SK-MEL-5 (cell line): Measurements from ENCODE around the gene AP2S1. TPM values are rescaled to one million over a fixed set of nuclear protein-coding genes. Genes with fewer than 3 reads are reported as not detected.
"Not testable (repeated sequence)": the region's sequence is repeated elsewhere in the genome, so short reads cannot be mapped to it uniquely, and the experiment has no call there.

Source experiments
- DNase-seq: peaks from one replicate; pipeline ENCODE4 v3.0.0-alpha.2; 2016; ENCODE audit warnings: low read depth, low spot score
- in situ Hi-C: cut with HindIII; loops from 2 replicates; pipeline ENCODE4 v1.10.0; 2016; ENCODE audit warnings: low sequenced_read_pairs, high pct_unique_total_duplicates, low pct_unique_long_range_greater_than_20kb
- polyA plus RNA-seq, 2 experiments: library from polyadenylated mRNA; depleted of rRNA; stranded (reverse); fragments of >200 nt; gene quantifications; 2 replicates each; pipeline ENCODE4 v1.2.3, GENCODE V29; 2015
- total RNA-seq: library from RNA; depleted of rRNA; stranded (reverse); fragments of >200 nt; shearing (Covaris generic); gene quantifications from 2 replicates; pipeline ENCODE4 v1.2.3, GENCODE V29; 2014; rRNA removed

AP2S1 gene
- 182 and 183 TPM in 2 replicates for total RNA-seq
- 197 and 212 TPM in 2 replicates for polyA plus RNA-seq (2015; cell fraction: cytosol; rRNA removed)
- polyA plus RNA-seq (2015; cell fraction: nucleus; rRNA removed): 32.2 and 35.4 TPM in 2 replicates

GRCh38 chr19:46850228-46851203, at the start of gene AP2S1:
Gene AP2S1, minus strand, starts transcription at chr19:46850846. Its CDS starts 80 bp downstream, at chr19:46850766.
- peak; percentile 99 for DNase-seq
- in situ Hi-C loops: no loop called here

- in situ Hi-C loops: no loop called here
- DNase-seq: no peak
Observed at GRCh38 chr19:46900341-46900740, 49.7 kb upstream of the AP2S1 start.

GRCh38 chr19:46898731-46899130, 48.1 kb upstream of the AP2S1 start:
- DNase-seq: no peak
- in situ Hi-C loops: no loop called here

GRCh38 chr19:46896076-46896794, 45.6 kb upstream of the AP2S1 start:
- DNase-seq: no peak
- in situ Hi-C loops: no loop called here

GRCh38 chr19:46892252-46893179, 41.9 kb upstream of the AP2S1 start:
- no peak for DNase-seq
- in situ Hi-C loops: no loop called here

- in situ Hi-C loops: no loop called here
- no peak for DNase-seq
Observed at GRCh38 chr19:46890423-46891170, 40.0 kb upstream of the AP2S1 start.

GRCh38 chr19:46887240-46887782, 36.7 kb upstream of the AP2S1 start:
- DNase-seq: no peak
- in situ Hi-C loops: no loop called here

GRCh38 chr19:46886546-46887239, 36.0 kb upstream of the AP2S1 start:
- DNase-seq: no peak
- in situ Hi-C loops: no loop called here

GRCh38 chr19:46885411-46885810, 34.8 kb upstream of the AP2S1 start:
- in situ Hi-C loops: no loop called here
- DNase-seq: no peak

GRCh38 chr19:46882751-46883150, 32.1 kb upstream of the AP2S1 start:
- in situ Hi-C loops, DNase-seq: not testable (repeated sequence)

GRCh38 chr19:46882034-46882433, 31.4 kb upstream of the AP2S1 start:
- in situ Hi-C loops: no loop called here
- no peak for DNase-seq

GRCh38 chr19:46881092-46881491, 30.4 kb upstream of the AP2S1 start:
- no peak for DNase-seq
- in situ Hi-C loops: no loop called here

- in situ Hi-C loops: no loop called here
- no peak for DNase-seq
Observed at GRCh38 chr19:46880431-46880830, 29.8 kb upstream of the AP2S1 start.

GRCh38 chr19:46878613-46879375, 28.1 kb upstream of the AP2S1 start:
- in situ Hi-C loops: no loop called here
- DNase-seq: no peak

GRCh38 chr19:46875657-46876056, 25.0 kb upstream of the AP2S1 start:
- in situ Hi-C loops: no loop called here
- no peak for DNase-seq
